ENCODE data around the gene NSA2.

NSA2 gene

GRCh38 chr5:74810915-74811314, 43.9 kb downstream of the NSA2 start:
- no peak overlapping the region for H3K4me3 ChIP-seq (ENCODE audit: low read depth, low read length)

DNA sequence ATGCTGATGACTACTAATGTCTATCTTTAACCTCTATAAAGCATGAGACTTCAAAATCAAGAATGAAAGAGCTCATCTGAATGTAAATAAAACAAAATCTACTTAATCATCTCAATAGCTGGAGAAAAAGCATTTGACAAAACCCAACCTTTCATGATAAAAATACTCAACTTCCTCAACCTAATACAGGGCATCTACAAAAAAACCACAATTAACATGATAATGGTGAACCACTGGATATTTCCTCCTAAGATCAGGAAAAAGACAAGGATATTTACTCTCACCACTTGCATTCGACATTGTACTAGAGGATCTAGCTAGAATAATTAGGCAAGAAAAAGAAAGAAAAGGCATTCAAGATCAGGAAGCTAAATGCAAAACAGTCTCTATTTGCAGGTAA, 49.8 kb downstream of the NSA2 start:
- no peak overlapping the region for H3K4me3 ChIP-seq (ENCODE audit: low read depth, low read length)

- no peak overlapping the region for H3K4me3 ChIP-seq (ENCODE audit: low read depth, low read length)
Observed at GRCh38 chr5:74822288-74822687, 55.2 kb downstream of the NSA2 start.

DNA sequence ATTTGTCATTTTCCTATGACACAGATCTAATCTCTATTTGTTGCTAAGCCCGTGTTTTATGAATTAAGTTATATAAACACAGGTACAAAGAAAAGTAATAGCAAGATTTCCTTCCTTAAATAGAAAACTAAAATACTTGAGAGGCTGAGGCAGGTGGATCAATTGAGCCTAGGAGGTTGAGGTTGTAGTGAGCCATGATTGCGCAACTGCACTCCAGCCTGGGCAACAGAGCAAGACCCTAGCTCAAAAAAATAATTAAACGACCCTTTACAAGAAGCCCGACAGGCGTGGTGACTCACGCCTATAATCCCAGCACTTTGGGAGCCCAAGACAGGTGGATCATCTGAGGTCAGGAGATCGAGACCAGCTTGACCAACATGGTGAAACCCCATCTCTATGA, 62.4 kb downstream of the NSA2 start:
- no peak overlapping the region for H3K4me3 ChIP-seq (ENCODE audit: low read depth, low read length)
